GM21717 (cell line): Measurements from ENCODE around the gene EN1.

Experiments
- ATAC-seq: cut with Tn5 transposase; IDR thresholded peaks from one replicate; pipeline ENCODE4 v1.9.1; 2021; ENCODE audit warnings: mild to moderate bottlenecking, moderate library complexity; ENCODE audit not compliant: unreplicated experiment

The EN1 gene

GRCh38 chr2:118794546-118794945 lies 52.9 kb downstream of the EN1 start:
- no peak for ATAC-seq
